HG03342 (cell line): Measurements from ENCODE around the gene GCLC.
"Not testable (repeated sequence)": the region's sequence is repeated elsewhere in the genome, so short reads cannot be mapped to it uniquely, and the experiment has no call there.

ENCODE experiments used
- ATAC-seq: cut with Tn5 transposase; IDR thresholded peaks from one replicate; pipeline ENCODE4 v1.9.1; 2021; ENCODE audit warnings: mild to moderate bottlenecking, moderate library complexity; ENCODE audit not compliant: unreplicated experiment

The GCLC gene

DNA sequence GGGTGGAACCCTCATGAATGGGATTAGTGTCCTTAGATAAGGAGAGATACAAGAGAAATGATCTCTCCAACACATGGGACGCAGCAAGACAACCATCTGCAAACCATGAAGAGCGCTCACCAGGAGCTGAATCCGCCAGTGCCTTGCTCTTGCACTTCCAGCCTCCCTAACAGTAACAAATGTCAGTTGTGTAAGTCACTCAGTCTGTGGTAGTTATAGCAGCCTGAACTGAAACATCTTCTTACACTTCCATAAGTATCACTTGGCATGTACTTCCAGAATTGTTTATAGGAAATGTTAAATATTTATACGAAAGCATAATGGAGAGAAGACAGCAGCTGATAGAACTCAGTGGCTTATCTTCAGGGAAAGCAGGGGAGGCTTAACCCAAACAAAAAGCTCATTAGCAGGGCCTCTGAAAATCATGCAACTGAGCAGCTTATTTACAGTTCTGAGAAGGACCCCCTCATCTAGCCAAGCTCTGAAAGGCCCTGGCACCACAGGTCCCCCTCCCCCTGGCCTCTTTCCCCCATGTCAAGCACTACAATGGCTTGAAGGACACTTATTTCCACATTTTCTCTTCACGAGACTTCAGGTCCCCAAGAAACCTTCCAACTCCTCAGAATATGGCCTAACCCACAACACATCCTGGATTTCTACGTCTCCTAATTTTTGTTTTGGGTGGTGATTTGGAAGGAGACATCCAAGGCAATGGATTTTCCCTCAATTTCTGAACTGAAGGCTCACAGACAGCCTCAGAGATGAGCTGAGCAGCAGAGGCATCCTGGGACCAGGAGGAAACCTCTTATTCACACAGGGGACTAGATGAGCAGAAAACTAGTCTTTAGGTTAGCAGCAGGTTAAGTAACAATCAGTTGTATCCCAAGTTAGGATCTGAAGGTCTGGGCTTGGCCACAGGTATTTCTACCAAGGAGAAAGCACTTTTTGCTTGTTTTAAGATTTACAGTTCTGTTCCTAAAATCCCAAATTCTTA, 49.1 kb downstream of the GCLC start:
- ATAC-seq = no peak

DNA sequence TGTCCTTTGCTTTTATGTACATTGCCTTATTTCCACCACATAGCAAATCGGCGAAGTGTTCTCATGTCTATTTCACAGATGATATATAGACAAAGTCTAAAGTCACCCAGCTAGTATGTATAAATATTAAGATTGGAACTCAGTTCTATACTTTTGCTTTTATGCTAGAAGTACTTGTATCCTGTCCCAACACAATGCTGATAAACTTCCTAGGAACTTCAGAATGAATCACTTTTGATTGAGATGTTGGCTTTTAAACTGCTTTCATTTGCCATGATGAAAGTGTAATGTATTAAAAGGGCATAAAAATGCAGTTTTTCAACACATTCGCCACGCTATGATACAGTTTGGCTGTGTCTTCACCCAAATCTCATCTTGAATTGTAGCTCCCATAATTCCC, 50.8 kb downstream of the GCLC start:
- no peak for ATAC-seq

DNA sequence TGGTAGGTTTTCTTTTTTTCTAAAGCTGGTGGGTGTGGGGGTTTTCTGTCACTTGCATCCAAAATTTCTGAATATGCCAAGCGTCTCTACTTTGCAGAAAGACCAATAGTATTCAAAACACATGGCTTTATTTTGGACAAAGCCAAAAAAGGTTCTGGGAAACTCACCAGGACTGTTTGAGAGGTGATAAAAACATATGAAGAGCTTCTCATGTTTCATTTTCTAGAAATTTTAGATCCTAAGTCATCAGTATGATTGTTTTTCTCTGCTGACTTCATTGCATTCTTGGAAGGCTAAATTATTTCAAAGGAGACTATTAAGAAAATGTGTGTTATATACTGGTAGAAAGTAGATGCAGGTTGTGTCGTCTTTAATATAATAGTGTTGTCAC, 51.3 kb downstream of the GCLC start:
- ATAC-seq = no peak

DNA sequence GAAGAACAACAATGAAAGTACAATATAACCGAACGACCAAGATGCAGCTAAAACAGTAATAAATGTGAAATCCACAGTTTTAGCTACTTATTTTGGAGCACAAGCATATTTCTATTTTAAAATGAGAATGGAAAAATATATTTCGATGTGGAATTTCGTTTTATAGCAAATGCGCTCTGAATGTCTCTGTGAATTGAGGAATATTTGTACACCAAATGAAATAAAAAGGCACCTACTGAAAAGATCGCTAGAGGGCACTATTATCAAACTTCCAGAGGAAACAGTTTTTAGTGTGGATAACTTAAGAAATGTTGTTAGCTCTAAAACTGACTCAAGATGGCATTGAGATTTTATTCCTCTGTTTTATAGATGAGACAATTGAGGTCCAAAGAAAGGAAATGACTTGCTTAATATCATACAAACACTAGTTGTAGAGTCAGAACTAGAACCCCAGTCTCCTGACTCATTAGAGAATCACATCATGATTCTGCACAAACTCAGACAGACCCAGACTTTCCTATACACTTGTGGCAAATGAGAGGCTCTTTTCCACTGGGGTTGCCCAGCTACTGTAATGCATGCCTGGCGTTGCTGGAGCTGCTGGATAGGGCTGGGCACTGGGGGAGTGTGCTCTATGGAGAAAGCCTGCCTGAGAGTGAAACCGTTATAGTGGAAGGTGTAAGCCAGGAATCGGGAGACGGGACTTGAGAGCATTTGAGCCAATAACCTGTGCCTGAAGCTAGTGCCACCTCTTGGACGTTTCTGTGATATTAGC, 51.9 kb downstream of the GCLC start:
- no peak for ATAC-seq

DNA sequence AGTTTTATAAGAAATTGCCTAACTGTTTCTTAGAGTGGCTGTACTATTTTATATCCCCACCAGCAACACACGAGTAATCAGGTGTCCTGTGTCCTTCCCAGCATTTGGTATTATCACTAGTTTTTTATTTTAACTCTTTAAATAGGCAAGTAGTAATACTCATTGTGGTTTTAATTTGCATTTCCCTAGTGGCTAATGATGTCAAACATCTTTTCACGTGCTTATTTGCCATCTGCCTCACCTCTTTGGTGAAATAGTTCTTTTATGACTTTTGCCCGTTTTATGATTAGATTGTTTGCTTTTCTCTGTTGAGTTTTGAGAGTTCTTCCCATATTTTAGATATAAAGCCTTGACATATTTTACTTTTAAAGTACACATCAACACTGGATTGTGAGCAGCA, 57.8 kb downstream of the GCLC start:
- no peak for ATAC-seq

DNA sequence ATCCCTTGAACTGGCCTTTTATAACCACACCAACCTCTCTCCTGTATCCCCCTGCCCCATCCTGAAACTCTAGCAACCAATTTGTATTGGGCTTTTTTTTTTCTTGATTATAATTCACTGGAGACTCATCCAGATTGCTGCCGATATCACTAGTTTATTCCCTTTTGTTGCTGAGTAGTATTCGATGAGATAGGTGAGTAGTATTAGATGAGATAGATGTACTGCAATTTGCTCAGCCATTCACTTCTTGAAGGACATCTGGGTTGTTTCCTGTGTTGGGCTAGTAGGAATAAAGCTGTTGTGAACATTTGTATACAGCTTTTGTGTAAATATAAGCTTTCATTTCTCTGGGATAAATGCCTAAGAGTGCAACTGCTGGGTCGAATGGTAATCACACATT, 58.2 kb downstream of the GCLC start:
- no peak for ATAC-seq

DNA sequence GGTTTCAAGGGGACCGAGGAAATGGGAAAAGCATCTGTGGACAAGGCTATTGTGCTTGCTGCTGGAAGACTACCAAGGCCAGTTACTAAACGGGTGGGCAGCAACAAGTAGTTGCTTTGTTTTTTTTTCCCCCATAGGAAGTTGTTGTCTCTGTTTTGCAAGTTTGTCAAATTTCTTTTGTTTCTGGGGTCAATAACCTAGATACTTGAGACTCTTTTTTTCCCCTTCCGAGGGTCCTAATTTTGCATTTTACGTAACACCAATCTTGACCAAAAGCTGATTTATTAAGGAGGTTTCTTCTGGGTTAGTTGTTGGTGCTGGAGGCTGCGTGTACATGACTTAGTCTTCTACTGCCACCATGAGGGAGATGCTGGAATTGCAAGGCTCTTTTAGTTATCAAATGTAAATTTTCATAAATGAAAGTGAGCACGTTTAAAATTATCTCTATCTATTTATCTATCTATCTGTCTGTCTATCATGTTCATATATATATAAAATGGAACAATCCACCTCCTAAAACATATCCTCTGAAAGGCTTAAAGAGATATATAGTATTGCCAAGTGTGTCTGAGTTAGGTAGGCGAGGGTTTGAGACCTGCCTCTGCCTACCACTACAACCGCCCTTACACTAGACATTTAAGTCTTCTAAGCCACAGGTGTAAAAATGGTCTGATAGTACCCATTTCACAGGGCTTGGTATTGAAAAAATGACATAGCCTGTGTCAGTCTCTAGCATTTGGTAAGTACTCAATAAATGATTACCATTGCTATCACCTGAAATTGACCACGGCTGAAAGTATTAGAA, 60.2 kb downstream of the GCLC start:
- no peak for ATAC-seq

DNA sequence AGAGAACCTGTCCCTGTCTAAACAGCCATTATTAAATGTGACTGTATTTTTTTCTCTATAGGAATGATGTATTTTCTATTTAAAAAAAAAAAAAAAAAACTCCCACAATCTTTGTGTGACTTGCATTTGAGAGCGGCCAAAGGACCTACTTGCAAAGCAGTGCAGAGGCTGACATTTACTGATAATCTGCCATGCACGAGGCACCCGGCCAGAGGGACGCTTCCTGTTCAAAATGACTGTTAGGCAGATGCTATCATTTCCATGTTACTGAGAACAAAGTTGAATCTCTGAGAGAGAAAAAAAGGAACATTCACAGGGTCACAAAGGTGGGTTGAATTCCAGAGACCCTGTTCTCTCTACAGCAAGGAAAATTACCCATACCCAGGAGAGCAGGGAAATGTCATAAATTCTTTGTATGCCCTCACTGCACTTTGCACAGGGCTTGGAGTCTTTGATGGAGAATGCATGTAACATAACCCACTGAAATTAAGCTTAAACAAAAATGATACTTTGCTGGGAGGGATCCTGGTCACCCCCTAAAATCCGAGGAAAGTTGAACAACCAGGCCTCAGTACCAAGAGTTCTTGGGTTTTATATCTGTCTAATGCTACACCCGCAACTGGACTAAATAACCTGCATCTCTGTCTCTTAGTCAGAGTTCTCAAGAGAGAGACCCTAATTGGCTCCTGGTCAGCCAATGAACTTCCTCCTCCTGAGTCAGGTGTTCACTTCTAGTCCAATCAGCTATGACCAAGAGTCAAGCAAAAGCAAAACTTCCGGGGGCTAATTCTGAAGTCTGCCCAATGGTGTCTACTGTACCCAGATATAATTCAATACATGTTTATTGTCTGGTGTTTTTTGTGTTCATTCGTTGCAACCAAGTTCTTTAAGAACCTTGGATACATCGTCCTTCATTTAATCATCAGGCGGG, 61.2 kb downstream of the GCLC start:
- ATAC-seq = no peak

DNA sequence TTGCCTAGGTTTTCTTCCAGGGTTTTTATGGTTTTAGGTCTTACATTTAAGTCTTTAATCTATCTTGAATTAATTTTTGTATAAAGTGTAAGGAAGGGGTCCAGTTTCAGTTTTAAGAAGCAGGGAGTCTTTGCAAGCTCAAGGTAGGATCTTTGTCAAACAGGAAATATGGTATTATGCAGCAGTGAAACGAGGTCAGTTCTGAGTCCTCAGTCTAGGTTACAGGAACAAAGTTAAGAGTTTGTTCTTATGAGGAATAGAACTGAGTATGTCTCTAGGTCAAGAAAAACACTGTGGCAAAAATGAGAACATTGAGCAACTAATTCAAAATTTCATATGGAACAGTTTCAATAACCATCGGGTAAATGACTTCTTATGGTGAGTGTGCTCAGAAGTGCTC, 63.6 kb downstream of the GCLC start:
- no peak for ATAC-seq

DNA sequence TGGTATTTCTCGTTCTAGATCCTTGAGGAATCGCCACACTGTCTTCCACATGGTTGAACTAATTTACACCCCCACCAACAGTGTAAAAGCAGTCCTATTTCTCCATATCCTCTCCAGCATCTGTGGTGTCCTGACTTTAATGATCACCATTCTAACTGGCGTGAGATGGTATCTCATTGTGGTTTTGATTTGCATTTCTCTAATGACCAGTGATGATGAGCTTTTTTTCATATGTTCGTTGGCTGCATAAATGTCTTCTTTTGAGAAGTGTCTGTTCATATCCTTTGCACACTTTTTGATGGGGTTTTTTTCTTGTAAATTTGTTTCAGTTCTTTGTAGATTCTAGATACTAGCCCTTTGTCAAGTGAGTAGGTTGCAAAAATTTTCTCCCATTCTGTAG, 64.1 kb downstream of the GCLC start:
- ATAC-seq = not testable (repeated sequence)

DNA sequence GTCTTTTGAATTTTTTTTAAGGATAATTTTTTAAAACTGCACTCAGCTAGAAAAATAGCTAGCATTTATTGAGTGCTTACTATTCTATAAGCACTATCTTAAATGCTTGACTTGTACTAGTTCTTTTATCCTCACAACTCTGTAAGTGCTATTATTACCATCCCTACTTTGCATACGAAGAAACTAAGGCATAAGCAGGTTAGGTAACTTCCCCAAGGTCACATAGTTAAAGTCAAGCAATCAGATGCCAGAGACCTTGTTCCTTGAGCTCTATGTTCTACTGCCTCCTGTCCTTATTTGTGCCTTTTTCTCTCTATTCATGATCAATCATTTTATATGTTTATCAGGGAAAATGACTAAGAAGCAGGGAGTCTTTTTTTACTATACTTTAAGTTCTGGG, 65.0 kb downstream of the GCLC start:
- no peak for ATAC-seq

DNA sequence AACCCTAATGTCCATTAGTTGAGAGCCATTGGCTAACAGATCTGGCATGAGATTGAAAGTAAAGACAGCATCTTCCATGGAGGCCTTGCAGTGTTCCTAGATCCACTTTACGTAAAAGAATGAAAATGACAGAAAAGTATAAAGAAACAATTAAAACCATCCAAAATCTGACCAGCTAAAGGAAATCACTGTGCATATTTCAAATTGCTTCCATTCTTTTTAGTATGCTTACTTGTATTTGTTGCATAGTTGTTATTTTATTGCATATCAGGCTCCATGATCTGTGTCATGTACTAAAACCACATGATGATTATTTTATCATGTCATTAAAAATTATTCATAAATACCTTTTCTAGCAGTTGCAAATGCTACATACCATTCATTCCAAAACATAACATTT, 67.9 kb downstream of the GCLC start:
- ATAC-seq = no peak

DNA sequence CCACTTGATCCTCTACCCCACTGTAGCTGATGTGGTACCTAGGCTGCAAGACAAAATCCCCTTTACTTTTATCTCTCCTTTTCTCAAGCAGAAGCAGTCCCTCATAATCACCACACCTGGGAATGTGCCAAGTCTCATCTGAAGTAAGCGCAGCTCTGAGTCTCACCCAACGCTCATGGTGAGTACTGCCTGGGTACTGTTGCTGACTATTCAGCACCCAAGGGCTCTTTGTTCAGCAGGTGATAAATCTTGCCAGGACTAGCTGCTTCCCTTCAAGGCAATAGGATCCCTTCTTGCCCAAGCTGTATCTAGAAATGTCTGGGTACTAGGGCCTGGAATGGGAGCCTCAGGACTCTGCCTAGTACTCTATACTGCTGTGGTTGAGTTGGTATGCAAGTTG, 70.9 kb downstream of the GCLC start:
- ATAC-seq = no peak

DNA sequence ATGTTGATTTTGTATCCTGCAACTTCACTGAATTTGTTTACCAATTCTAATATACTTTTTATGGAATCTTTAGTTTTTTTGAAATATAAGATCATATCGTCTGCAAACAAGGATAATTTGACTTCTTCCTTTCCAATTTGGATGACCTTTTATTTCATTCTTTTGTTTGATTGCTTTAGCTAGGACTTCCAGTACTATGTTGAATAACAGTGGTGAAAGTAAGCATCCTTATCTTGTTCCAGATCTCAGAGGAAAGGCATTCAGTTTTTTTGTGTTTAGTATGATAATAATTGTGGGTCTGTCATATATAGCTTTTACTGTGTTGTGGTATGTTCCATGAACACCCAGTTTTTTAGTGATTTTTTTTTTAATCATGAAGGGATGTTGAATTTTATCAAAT, 75.7 kb downstream of the GCLC start:
- ATAC-seq = no peak

DNA sequence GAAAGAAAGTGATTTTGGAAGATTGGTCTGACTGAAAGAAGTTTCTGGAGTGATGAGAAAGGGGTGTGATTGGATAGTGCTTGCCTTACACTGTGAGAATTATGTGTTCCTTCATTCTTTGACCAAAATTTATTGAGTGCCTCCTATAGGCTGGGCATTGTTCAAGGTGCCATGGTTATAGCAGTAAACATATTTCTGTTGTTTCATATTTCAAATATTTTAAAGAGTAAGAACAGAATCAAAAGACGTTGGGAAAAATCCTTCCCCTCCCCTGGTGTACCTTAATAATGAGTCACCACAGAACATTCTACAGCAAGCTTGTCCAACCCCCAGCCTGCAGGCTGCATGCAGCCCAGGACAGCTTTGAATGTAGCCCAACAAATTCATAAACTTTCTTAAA, 78.6 kb downstream of the GCLC start:
- no peak for ATAC-seq

DNA sequence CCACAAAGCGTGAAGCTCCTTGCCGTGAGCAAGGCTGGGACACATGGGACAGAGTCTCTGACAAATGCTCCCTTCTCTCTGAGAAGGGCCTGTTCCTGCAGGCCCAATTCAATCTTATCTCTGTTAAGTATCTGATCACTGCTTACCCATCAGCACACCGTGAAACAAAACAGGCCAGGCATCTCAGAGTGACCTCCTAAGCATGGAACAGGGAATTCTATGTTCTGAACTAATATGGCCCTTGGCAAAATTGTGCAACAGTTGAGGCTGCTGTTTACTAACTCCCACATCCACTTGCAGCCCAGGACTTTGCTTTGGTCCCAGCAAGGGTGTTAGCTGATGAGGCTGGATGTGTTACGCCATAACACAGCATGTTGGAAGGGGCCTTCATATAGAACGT, 79.2 kb downstream of the GCLC start:
- ATAC-seq = no peak

DNA sequence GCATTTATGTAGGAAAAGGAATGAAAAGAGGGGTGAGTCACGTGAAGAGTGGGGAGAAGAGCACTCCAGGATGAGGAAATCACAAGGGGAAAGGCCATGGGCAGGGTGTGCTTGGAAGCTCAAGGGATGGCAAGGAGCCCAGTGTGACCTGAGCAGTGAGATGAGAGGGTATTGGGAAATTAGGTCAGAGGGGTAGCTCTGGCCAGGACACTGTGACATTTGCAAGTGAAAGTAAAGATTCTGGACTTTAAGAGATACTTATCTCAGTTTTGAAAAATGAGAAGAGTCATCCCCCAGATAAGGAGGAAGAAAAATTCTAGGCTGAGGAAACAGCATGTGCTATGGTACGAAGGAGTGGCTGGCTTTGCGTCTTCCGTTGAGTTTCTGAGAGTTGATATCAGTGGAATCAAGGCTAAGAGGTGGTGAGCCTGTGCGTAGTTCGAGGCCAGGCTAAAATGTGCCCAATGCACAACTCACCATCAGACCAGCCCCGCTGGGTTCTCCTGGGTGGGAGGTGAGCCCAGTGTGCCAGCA, 79.9 kb downstream of the GCLC start:
- no peak for ATAC-seq

DNA sequence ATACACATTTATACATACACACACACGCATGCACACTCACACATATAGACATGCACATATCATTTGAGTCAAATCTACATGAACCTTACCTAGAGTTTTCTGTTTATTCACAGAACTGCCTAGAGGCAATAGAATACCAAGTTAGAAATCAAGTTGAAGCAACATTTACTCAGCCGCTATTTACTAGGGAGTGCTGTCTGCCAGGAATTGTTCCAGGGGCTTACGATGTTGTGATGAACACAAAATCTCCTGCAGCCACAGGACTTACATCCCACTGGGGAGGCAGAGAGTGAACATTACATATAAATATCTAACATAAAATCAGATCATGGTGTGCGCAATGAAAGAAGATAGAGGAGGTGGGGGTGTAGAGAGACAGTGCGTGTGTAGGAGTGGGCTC, 80.4 kb downstream of the GCLC start:
- no peak for ATAC-seq

DNA sequence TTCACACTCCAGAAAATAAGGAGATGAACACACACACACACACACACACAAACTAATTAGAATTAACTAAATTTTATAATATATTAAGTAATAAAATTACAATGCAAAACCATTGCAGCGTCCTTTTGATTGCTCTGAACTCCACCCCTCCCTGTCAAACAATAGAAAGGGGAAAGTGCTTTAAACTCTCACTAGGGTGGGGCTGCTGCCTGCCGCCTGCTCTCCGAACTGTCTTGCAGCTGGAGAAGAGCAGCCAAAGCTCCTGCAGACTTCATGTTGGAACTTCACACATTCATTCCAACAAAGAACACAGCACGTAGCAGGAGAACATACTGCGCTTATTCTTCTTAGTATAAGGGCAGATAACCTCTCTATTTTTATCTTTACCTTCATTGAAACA, 83.2 kb downstream of the GCLC start:
- peak; percentile 24 for ATAC-seq
